AG04449 (cell line): ENCODE results near the gene SHPK.

Experiments used
- CTCF ChIA-PET: fragments of 350-600 bp; formaldehyde crosslinking; extraction: SDS; loops from one replicate; lab custom pipeline; 2021; ENCODE audit warnings: antibody characterized with exemption; lab: Yijun Ruan, JAX
- POLR2A ChIA-PET: fragments of 400-600, 350-600 bp; formaldehyde crosslinking; extraction: SDS; loops from one replicate; lab custom pipeline; 2020; ENCODE audit warnings: antibody characterized with exemption, inconsistent platforms; lab: Yijun Ruan, JAX
- DNase-seq: peaks from one replicate; pipeline ENCODE4 v3.0.0-alpha.2; 2010; ENCODE audit warnings: low read depth, low spot score
- H3K4me3 ChIP-seq: 2 replicates; pipeline ENCODE4 v1.5.1; 2011; ENCODE audit warnings: low read depth, mild to moderate bottlenecking, control low read depth, low read length
- CTCF ChIP-seq: IDR thresholded peaks from one replicate; pipeline ENCODE4 v1.5.1; 2011; ENCODE audit warnings: mild to moderate bottlenecking, moderate library complexity, low read length, control low read depth, inconsistent platforms; ENCODE audit not compliant: insufficient read depth; ENCODE audit errors: missing control alignments

Gene SHPK

GRCh38 chr17:3559270-3559645 is 76.8 kb downstream of the SHPK start:
- CTCF ChIA-PET, result no interaction called here
- DNase-seq, result no peak
- no peak for TF ChIP-seq CTCF
- no peak overlapping the region for H3K4me3 ChIP-seq
- POLR2A ChIA-PET, result no interaction called here

- ChIA-PET POLR2A (no interaction called here), CTCF (no interaction called here)
- no peak for TF ChIP-seq CTCF
- DNase-seq, result no peak
- no peak overlapping the region for H3K4me3 ChIP-seq
Observed at GRCh38 chr17:3558603-3559269, 77.3 kb downstream of the SHPK start.
